GM19452 (cell line): Measurements from ENCODE around the gene FRMD4A.
"Not testable (repeated sequence)": the region's sequence is repeated elsewhere in the genome, so short reads cannot be mapped to it uniquely, and the experiment has no call there.

ENCODE experiments used
- ATAC-seq: cut with Tn5 transposase; IDR thresholded peaks from one replicate; pipeline ENCODE4 v1.9.1; 2021; ENCODE audit not compliant: unreplicated experiment

The FRMD4A gene

GRCh38 chr10:13733071-13733470, 597.7 kb downstream of the FRMD4A start:
- no peak for ATAC-seq

GRCh38 chr10:13732465-13732881, 598.3 kb downstream of the FRMD4A start:
- ATAC-seq: no peak

GRCh38 chr10:13731799-13732198, 598.9 kb downstream of the FRMD4A start:
- no peak for ATAC-seq

GRCh38 chr10:13730956-13731355, 599.8 kb downstream of the FRMD4A start:
- ATAC-seq: no peak

GRCh38 chr10:13730306-13730652, 600.4 kb downstream of the FRMD4A start:
- no peak for ATAC-seq

- ATAC-seq: no peak
These were observed 601.0 kb downstream of the FRMD4A start for GRCh38 chr10:13729586-13730305.

- no peak for ATAC-seq
These were observed 601.7 kb downstream of the FRMD4A start for GRCh38 chr10:13728898-13729535.

- no peak for ATAC-seq
These were observed 605.1 kb downstream of the FRMD4A start for GRCh38 chr10:13725594-13725993.

- ATAC-seq: no peak
These were observed 606.2 kb downstream of the FRMD4A start for GRCh38 chr10:13724484-13724883.

- no peak for ATAC-seq
These were observed 607.7 kb downstream of the FRMD4A start for GRCh38 chr10:13722747-13723653.

- ATAC-seq: no peak
These were observed 609.2 kb downstream of the FRMD4A start for GRCh38 chr10:13721486-13721885.

- ATAC-seq: no peak
These were observed 610.0 kb downstream of the FRMD4A start for GRCh38 chr10:13720699-13721098.

GRCh38 chr10:13719425-13719824, 611.3 kb downstream of the FRMD4A start:
- ATAC-seq: no peak

- no peak for ATAC-seq
These were observed 611.9 kb downstream of the FRMD4A start for GRCh38 chr10:13718820-13719219.

- ATAC-seq: no peak
These were observed 612.6 kb downstream of the FRMD4A start for GRCh38 chr10:13717936-13718772.

- ATAC-seq: no peak
These were observed 613.2 kb downstream of the FRMD4A start for GRCh38 chr10:13717571-13717935.

- ATAC-seq: no peak
These were observed 614.3 kb downstream of the FRMD4A start for GRCh38 chr10:13716081-13717071.

- ATAC-seq: not testable (repeated sequence)
These were observed 615.1 kb downstream of the FRMD4A start for GRCh38 chr10:13715596-13715995.

GRCh38 chr10:13715100-13715499, 615.6 kb downstream of the FRMD4A start:
- ATAC-seq: no peak
